GM13977 (cell line): ENCODE results near the gene EXOSC10.
"Not testable (repeated sequence)": the region's sequence is repeated elsewhere in the genome, so short reads cannot be mapped to it uniquely, and the experiment has no call there.

Experiments used
- DNase-seq: peaks from one replicate; pipeline ENCODE4 v3.0.0; 2012; ENCODE audit warnings: low spot score
- in situ Hi-C: fragments of 300-500 bp; cut with MboI; formaldehyde crosslinking; loops from one replicate; pipeline ENCODE4 v1.12.0; 2022; ENCODE audit warnings: low sequenced_read_pairs, low pct_unique_long_range_greater_than_20kb, mixed read lengths, inconsistent platforms; ENCODE audit not compliant: unreplicated experiment
- TF ChIP-seq, protein P1 (sequence below): IDR thresholded peaks from 2 replicates; pipeline ENCODE4 v1.5.1; 2012; ENCODE audit warnings: mild to moderate bottlenecking, control low read depth; ENCODE audit not compliant: insufficient read depth; ENCODE audit errors: extremely low read depth, missing control alignments

The EXOSC10 gene

DNA sequence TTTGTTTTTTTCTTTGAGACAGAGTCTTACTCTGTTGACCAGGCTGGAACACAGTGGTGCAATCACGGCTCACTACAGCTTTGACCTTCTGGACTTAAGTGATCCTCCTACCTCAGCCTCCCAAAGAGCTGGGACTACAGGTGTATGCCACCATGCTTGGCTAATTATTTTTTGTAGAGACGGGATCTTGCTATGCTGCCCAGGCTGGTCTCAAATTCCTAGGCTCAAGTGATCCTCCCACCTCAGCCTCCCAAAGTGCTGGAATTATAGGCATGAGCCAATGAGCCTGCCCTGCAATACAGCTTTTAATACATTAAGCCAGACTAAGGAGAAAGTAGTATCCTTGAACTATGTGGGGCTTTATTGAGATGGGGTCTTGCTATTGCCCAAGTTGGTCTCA is 16.6 kb upstream of the EXOSC10 start:
- TF ChIP-seq, protein P1, sequence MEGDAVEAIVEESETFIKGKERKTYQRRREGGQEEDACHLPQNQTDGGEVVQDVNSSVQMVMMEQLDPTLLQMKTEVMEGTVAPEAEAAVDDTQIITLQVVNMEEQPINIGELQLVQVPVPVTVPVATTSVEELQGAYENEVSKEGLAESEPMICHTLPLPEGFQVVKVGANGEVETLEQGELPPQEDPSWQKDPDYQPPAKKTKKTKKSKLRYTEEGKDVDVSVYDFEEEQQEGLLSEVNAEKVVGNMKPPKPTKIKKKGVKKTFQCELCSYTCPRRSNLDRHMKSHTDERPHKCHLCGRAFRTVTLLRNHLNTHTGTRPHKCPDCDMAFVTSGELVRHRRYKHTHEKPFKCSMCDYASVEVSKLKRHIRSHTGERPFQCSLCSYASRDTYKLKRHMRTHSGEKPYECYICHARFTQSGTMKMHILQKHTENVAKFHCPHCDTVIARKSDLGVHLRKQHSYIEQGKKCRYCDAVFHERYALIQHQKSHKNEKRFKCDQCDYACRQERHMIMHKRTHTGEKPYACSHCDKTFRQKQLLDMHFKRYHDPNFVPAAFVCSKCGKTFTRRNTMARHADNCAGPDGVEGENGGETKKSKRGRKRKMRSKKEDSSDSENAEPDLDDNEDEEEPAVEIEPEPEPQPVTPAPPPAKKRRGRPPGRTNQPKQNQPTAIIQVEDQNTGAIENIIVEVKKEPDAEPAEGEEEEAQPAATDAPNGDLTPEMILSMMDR, result no peak
- in situ Hi-C loops, result no loop called here
- no peak for DNase-seq

- TF ChIP-seq, protein P1, result no peak
- in situ Hi-C loops, result no loop called here
- no peak for DNase-seq
These were observed 15.3 kb upstream of the EXOSC10 start for GRCh38 chr1:11114966-11115365.

GRCh38 chr1:11109047-11109760 is 9.5 kb upstream of the EXOSC10 start:
- in situ Hi-C loops, result no loop called here
- DNase-seq, result no peak
- TF ChIP-seq, protein P1, result no peak

DNA sequence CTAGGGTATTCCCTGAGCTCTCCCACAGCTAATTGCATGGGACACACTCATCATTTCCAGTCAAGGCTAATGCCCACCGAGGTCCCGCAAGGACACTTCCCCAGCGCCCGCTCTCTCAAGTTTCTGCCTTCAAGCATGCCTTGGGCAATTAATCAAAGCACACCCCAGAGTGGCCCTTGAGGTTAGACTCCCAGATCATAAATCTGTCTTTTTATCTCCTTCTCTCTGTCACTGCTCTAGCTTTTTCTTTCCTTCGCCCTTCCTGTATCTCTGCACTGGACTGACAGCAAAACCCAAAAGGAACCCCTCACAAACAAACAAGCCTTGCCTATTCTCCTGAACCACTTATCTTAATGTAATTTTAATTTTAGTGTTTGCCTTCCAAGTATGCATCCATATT is 7.9 kb upstream of the EXOSC10 start:
- TF ChIP-seq, protein P1, result no peak
- DNase-seq, result no peak
- in situ Hi-C loops, result no loop called here

DNA sequence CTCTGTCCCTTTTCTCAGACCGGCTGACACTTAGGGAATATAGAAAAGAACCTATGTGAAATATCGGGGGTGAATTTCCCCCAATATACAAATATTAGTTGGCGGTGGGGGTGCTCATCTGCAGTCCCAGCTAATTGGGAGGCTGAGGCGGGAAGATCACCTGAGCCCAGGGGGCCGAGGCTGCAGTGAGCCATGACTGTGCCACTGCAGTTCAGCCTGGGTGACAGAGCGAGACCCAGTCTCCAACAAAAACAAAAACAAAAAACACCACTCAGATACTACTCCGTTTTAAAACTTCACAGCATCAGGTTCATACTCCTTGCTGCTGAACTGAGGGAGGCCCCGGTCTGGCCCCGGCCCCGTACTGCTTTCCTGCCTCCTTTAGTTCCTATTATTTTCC is 5.9 kb upstream of the EXOSC10 start:
- DNase-seq, result no peak
- in situ Hi-C loops, result no loop called here
- TF ChIP-seq, protein P1, result no peak

DNA sequence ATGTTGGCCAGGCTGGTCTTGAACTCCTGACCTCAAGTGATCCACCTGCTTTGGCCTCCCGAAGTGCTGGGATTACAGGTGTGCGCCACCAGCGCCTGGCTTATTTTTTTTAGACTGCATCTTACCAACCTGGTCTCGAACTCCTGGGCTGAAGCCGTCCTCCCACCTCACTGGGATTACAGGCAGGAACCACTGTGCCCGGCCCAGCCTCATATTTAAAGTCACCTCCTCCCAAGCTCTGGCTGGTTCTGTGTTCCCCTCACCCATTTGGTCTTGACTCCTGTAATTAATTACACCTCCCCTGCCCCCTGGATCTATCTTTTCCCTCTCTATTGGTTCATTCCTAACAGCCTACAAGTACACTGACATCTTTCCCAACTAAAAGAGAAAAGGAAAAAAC is 1.7 kb upstream of the EXOSC10 start:
- in situ Hi-C loops, result no loop called here

GRCh38 chr1:11100806-11101205 is 1.1 kb upstream of the EXOSC10 start:
- DNase-seq, in situ Hi-C loops: not testable (repeated sequence)

More for the DNA sequence above, 1.7 kb upstream of the EXOSC10 start:
- DNase-seq, result no peak
- TF ChIP-seq, protein P1, result no peak
